Activated T-cell treated with anti-CD3 and anti-CD28 coated beads, Interleukin-2, amount 50 U/mL, for 4 hours (primary cell): ENCODE measurements around the gene POU6F1. TPM values are rescaled to one million over a fixed set of nuclear protein-coding genes. Genes with fewer than 3 reads are reported as not detected.

Experiments used
- ATAC-seq, 2 donors: fragments of 200-7000 bp; cut with Tn5 transposase; one replicate each; pipeline ENCODE4 v1.10.0; 2021
- DNase-seq: peaks from one replicate; pipeline ENCODE4 v3.0.0-alpha.2; 2020
- H3K27me3 Mint-ChIP-seq: one replicate; pipeline ENCODE4 v1.8.0; 2021; ENCODE audit warnings: low read depth, mixed read lengths
- H3K36me3 Mint-ChIP-seq: one replicate; pipeline ENCODE4 v1.8.0; 2022; ENCODE audit warnings: mixed read lengths; ENCODE audit not compliant: insufficient read depth
- H3K4me1 Mint-ChIP-seq: one replicate; pipeline ENCODE4 v1.8.0; 2021; ENCODE audit warnings: low read depth, mixed read lengths
- H3K4me3 Mint-ChIP-seq: one replicate; pipeline ENCODE4 v1.8.0; 2021; ENCODE audit warnings: mild to moderate bottlenecking, moderate library complexity, mixed read lengths
- H3K9me3 Mint-ChIP-seq: one replicate; pipeline ENCODE4 v1.8.0; 2021; ENCODE audit warnings: mixed read lengths
- total RNA-seq, 3 donors: library from RNA; stranded (reverse); gene quantifications; one replicate each; pipeline ENCODE4 v1.2.1, GENCODE V29; 2021

The POU6F1 gene
- total RNA-seq, 3 donors from 2014 or later, result 4.1 to 8.5 (median 7.2) TPM

GRCh38 chr12:51218607-51219161 is 822 bp upstream of the POU6F1 start:
- DNase-seq, result no peak
- no peak for ATAC-seq
- no peaks in the 10 kb centered on the region for H3K9me3 Mint-ChIP-seq
- peak overlapping the region; percentile 92 for H3K4me3 Mint-ChIP-seq
- H3K27me3 Mint-ChIP-seq, result no peaks in the 10 kb centered on the region
- H3K36me3 Mint-ChIP-seq, result peaks cover 4% of the 10 kb centered on the region
- H3K4me1 Mint-ChIP-seq, result peaks cover 19% of the 10 kb centered on the region

DNA sequence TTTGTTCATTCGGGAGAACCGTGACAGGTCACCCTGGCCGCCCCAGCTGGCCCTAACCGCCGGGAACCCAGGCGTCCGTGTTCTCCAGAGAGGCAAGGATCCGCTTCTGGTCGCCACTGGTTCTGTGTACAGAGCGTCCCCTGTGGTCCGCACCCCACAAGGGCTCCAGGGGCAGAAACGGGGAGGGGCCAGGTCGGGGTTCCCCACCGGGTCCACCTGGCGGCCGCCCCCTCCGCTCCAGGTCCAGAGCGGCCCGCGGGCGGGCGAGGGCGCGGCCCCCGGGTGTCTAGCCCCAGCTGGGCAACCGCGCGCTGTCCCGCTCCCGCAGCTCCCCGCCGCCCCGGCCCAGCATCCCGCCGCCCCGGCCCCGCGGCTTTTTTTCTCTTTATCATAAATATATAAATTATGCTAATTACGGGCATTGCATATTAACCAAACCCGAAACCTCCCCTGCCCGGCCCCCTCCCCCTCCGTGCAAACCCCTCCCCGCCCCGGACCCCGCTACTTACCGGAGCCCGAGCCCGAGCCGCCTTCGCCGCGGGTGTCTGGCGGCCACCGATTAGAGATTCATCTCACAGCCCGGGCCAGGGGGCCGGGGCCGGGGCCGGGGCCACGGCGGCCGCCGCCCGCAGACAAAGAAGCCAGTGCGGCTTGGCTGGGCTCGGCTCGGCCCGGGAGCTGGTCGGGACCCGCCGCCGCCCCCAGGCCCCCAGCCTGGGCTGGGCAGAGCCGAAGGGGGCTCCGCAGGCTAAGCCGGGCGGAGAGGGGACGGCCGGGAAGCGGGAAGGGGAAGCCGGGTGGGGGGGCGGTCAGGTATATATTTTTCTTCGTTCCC is 512 bp downstream of the POU6F1 start:
- Mint-ChIP-seq H3K36me3 (peaks cover 4% of the 10 kb centered on the region), H3K4me3 (peak overlapping the region; percentile 92), H3K9me3 (no peaks in the 10 kb centered on the region), H3K4me1 (peaks cover 19% of the 10 kb centered on the region), H3K27me3 (no peaks in the 10 kb centered on the region)
- DNase-seq (peak; percentile 34), ATAC-seq (peak; percentile 53 to 58)

DNA sequence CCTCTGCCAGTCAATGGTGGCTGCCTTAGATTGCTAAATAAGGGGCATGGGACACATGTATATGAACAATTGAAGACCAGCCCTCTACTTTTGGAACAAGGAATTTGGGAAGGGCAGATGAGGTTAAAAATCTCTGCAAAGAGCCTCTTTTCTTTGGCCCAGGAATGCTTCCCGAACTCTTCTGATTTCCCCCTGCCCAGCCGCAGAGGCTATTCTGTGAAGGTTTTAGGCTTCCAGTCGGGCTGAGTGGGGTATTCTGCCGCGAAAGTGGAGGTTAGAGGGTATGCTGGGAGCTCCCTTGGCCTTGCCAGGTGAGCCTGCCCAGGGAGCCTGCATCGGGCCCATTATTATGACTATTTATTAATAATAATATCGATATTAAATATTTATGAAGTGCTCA is 1.2 kb downstream of the POU6F1 start:
- DNase-seq (no peak), ATAC-seq (no peak)
- H3K36me3 Mint-ChIP-seq, result peaks cover 4% of the 10 kb centered on the region

GRCh38 chr12:51214895-51215294 is 3.0 kb downstream of the POU6F1 start:
- DNase-seq (no peak), ATAC-seq (no peak)
- no peaks in the 10 kb centered on the region for H3K9me3 Mint-ChIP-seq
- peaks cover 19% of the 10 kb centered on the region for H3K4me1 Mint-ChIP-seq
- H3K4me3 Mint-ChIP-seq, result no peak overlapping the region
- H3K27me3 Mint-ChIP-seq, result no peaks in the 10 kb centered on the region
- H3K36me3 Mint-ChIP-seq, result peaks cover 4% of the 10 kb centered on the region

More for the DNA sequence above, 1.2 kb downstream of the POU6F1 start:
- Mint-ChIP-seq H3K4me1 (peaks cover 19% of the 10 kb centered on the region), H3K27me3 (no peaks in the 10 kb centered on the region), H3K9me3 (no peaks in the 10 kb centered on the region), H3K4me3 (peak overlapping the region; percentile 75)

GRCh38 chr12:51210690-51211395 is 7.0 kb downstream of the POU6F1 start:
- DNase-seq (no peak), ATAC-seq (no peak)
- H3K36me3 Mint-ChIP-seq, result peaks cover 6% of the 10 kb centered on the region
- no peaks in the 10 kb centered on the region for H3K4me1 Mint-ChIP-seq
- H3K4me3 Mint-ChIP-seq, result no peak overlapping the region
- H3K9me3 Mint-ChIP-seq, result no peaks in the 10 kb centered on the region
- no peaks in the 10 kb centered on the region for H3K27me3 Mint-ChIP-seq

- no peaks in the 10 kb centered on the region for H3K27me3 Mint-ChIP-seq
- peaks cover 4% of the 10 kb centered on the region for H3K36me3 Mint-ChIP-seq
- no peaks in the 10 kb centered on the region for H3K4me1 Mint-ChIP-seq
- DNase-seq, result no peak
- no peaks in the 10 kb centered on the region for H3K9me3 Mint-ChIP-seq
- H3K4me3 Mint-ChIP-seq, result no peak overlapping the region
- ATAC-seq, result no peak
Observed at GRCh38 chr12:51209259-51209658, 8.6 kb downstream of the POU6F1 start.

GRCh38 chr12:51208016-51208660 is 9.7 kb downstream of the POU6F1 start:
- peaks cover 5% of the 10 kb centered on the region for H3K4me1 Mint-ChIP-seq
- H3K4me3 Mint-ChIP-seq, result no peak overlapping the region
- H3K27me3 Mint-ChIP-seq, result no peaks in the 10 kb centered on the region
- peaks cover 2% of the 10 kb centered on the region for H3K36me3 Mint-ChIP-seq
- ATAC-seq (no peak), DNase-seq (no peak)
- no peaks in the 10 kb centered on the region for H3K9me3 Mint-ChIP-seq

- ATAC-seq, result no peak
- Mint-ChIP-seq H3K27me3 (no peaks in the 10 kb centered on the region), H3K36me3 (peaks cover 2% of the 10 kb centered on the region)
Observed at GRCh38 chr12:51205350-51205749, 12.5 kb downstream of the POU6F1 start.

GRCh38 chr12:51202718-51203117 is 15.1 kb downstream of the POU6F1 start:
- H3K9me3 Mint-ChIP-seq, result no peaks in the 10 kb centered on the region
- no peak for DNase-seq
- H3K4me1 Mint-ChIP-seq, result peaks cover 18% of the 10 kb centered on the region
- no peak overlapping the region for H3K4me3 Mint-ChIP-seq
- peak; percentile 25 to 75 for ATAC-seq
- H3K27me3 Mint-ChIP-seq, result no peaks in the 10 kb centered on the region
- H3K36me3 Mint-ChIP-seq, result peaks cover 1% of the 10 kb centered on the region

More at GRCh38 chr12:51205350-51205749, 12.5 kb downstream of the POU6F1 start:
- no peak for DNase-seq
- Mint-ChIP-seq H3K4me1 (peaks cover 18% of the 10 kb centered on the region), H3K9me3 (no peaks in the 10 kb centered on the region), H3K4me3 (no peak overlapping the region)

- H3K4me1 Mint-ChIP-seq, result peaks cover 18% of the 10 kb centered on the region
- no peak overlapping the region for H3K4me3 Mint-ChIP-seq
- H3K36me3 Mint-ChIP-seq, result no peaks in the 10 kb centered on the region
- H3K27me3 Mint-ChIP-seq, result no peaks in the 10 kb centered on the region
- DNase-seq (no peak), ATAC-seq (no peak)
- no peaks in the 10 kb centered on the region for H3K9me3 Mint-ChIP-seq
Observed at GRCh38 chr12:51200806-51201205, 17.1 kb downstream of the POU6F1 start.

DNA sequence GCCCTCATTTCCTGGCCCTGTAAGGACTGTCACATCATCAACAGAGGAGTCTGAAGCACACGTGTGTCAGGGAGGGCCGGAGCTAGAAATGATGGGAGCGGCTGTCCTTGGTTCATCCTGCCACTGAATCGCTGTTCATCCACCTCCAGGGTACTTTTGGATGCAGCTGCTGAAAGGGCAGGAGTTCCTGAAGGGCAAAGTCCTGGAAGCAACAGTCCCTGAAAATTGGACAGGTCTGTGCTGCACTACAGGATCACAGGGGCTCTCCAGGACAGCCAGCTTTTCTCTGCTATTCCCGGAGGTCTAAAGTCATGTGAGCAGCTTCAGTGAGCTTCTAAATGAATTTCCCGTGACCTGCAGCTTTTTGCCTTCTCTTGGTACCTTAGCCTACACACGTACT is 17.7 kb downstream of the POU6F1 start:
- no peaks in the 10 kb centered on the region for H3K9me3 Mint-ChIP-seq
- ATAC-seq (no peak), DNase-seq (no peak)
- H3K27me3 Mint-ChIP-seq, result no peaks in the 10 kb centered on the region
- H3K4me3 Mint-ChIP-seq, result no peak overlapping the region
- H3K4me1 Mint-ChIP-seq, result peaks cover 18% of the 10 kb centered on the region
- H3K36me3 Mint-ChIP-seq, result no peaks in the 10 kb centered on the region

DNA sequence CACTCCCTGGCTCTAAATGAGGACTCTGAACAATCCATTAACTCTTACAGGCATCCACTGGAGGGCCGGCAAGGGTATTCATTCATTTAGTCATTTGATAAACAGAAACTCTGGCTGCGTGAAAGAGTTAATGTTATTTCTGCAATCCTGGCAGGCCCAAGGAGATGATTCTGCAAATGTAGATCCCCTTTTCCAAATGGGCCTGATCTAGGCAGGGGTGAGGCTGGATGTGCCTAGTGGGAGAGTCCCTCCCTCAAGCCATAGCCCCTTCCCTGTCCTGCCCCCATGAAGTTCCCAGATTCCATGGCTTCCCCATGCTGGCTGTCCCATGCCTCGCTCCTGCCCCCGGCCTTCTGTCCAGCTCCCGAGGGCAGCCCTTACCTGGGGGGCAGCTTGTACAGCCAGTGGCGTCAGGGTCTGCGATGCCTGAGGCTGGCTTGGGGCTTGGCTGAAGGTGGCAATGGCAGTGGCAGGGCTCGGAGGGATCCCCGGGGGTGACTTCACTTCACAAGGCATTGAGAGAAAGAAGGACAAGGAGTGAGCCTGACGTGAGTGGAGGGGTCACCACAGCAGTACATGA is 18.4 kb downstream of the POU6F1 start:
- Mint-ChIP-seq H3K27me3 (no peaks in the 10 kb centered on the region), H3K36me3 (no peaks in the 10 kb centered on the region), H3K9me3 (no peaks in the 10 kb centered on the region), H3K4me3 (no peak overlapping the region), H3K4me1 (peaks cover 18% of the 10 kb centered on the region)
- ATAC-seq (no peak), DNase-seq (no peak)

GRCh38 chr12:51198568-51199365 is 19.1 kb downstream of the POU6F1 start:
- H3K36me3 Mint-ChIP-seq, result no peaks in the 10 kb centered on the region
- H3K27me3 Mint-ChIP-seq, result no peaks in the 10 kb centered on the region
- no peak overlapping the region for H3K4me3 Mint-ChIP-seq
- no peak for ATAC-seq
- no peak for DNase-seq
- peaks cover 17% of the 10 kb centered on the region for H3K4me1 Mint-ChIP-seq
- H3K9me3 Mint-ChIP-seq, result no peaks in the 10 kb centered on the region
